GM12872 (cell line): ENCODE measurements around the gene MRPL28.

Experiments
- TF ChIP-seq, protein P1 (sequence below): IDR thresholded peaks from 3 replicates; pipeline ENCODE4 v1.5.1; 2011; ENCODE audit warnings: low read depth, mild to moderate bottlenecking, low read length, moderate library complexity; ENCODE audit not compliant: insufficient read depth

Gene MRPL28

DNA sequence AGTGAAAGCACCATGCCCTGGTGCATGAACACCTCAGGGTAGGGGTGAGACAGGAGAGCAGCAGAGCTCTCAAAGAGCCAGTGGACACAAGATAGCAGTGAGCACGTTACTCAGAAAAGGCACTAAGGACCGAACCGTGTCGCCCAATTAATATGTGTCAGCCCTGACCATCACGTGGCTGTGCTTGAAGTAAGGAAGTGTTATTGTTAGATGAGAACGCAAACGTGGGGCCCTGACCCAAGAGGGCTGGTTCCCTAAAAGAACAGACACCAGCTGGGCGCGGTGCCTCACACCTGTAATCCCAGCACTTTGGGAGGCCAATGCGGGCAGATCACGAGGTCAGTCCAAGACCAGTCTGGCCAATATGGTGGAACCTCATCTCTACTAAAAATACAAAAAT lies 34.1 kb downstream of the MRPL28 start:
- TF ChIP-seq, protein P1, sequence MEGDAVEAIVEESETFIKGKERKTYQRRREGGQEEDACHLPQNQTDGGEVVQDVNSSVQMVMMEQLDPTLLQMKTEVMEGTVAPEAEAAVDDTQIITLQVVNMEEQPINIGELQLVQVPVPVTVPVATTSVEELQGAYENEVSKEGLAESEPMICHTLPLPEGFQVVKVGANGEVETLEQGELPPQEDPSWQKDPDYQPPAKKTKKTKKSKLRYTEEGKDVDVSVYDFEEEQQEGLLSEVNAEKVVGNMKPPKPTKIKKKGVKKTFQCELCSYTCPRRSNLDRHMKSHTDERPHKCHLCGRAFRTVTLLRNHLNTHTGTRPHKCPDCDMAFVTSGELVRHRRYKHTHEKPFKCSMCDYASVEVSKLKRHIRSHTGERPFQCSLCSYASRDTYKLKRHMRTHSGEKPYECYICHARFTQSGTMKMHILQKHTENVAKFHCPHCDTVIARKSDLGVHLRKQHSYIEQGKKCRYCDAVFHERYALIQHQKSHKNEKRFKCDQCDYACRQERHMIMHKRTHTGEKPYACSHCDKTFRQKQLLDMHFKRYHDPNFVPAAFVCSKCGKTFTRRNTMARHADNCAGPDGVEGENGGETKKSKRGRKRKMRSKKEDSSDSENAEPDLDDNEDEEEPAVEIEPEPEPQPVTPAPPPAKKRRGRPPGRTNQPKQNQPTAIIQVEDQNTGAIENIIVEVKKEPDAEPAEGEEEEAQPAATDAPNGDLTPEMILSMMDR, result no peak

DNA sequence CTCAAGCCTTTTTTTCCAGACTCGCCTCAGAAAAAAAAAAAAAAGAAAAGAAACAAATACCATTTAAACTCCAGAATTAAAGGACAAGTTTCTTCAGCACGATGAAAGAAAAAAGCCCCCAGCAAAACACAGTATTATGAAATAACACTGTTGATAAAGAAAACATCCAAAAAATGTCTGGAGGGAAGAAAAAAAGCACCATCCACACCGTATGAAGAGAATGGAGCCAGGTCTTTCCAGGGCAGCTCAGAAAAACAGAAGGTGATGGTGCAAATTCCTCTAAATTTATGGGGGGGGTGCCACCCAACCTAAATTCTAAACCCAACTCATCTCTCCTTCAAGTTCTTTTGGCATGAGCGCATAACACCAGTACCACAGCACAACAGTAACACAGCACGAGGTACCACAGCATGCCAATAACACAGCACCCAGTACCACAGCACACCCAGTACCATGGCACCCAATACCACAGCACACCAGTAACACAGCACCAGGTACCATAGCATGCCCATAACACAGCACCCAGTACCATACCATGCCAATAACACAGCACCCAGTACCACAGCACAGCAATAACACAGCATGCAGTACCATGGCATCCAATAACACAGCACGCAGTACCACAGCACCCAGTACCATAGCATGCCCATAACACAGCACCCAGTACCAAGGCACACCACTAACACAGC lies 36.8 kb downstream of the MRPL28 start:
- TF ChIP-seq, protein P1, result no peak

DNA sequence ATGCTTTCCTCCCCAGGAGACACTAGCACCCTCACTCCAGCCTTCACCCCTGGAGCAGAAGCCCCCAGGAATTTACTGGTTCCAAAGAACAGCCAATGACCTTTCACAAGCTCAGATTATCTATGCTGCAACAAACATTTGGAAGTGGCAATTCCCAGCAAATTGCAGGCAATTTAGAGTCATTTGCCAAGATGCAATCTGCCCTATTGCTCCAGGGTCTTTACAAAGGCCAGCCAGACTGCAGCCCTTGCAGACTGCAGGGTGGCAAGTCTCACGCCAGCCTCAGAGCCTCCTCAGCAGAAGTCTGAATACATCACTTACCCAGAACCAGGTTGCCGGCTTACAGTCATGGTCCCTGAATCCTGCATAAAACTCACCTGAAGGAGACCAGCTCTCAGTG lies 39.6 kb downstream of the MRPL28 start:
- TF ChIP-seq, protein P1, result no peak

DNA sequence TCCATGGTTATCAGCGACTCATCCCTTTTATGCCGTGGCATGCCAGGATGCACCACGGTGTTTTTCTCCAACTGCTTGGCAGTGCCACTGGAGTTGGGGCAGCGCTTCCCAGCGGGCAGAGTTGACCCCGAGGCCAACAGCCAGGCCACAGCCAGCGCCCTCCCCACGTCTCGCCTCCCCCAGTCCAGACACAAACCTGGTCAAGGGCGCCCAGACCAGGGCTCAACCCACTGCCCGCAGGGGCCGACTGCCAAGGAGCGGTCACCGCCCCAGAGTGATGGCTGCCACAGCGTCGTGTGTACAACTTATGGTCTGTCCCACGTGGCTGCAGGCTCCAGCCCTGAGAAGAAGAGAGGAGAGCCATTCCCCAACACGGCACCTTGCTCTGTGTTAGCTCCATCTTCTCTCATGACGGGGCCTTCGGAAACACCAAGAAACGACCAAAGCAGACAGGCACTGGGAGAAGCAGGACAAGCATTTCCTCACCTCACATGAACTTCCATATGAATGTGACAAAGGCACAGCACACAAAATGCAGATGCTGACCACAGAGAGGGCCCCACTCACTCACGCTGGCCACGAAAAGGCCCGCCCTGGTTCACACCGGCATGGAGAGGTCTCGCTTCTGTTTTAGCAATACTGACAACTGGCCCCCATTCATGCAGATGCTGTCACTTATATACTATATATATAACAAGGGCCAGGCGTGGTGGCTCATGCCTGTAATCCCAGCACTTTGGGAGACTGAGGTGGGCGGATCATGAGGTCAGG lies 44.8 kb downstream of the MRPL28 start:
- TF ChIP-seq, protein P1, result no peak

DNA sequence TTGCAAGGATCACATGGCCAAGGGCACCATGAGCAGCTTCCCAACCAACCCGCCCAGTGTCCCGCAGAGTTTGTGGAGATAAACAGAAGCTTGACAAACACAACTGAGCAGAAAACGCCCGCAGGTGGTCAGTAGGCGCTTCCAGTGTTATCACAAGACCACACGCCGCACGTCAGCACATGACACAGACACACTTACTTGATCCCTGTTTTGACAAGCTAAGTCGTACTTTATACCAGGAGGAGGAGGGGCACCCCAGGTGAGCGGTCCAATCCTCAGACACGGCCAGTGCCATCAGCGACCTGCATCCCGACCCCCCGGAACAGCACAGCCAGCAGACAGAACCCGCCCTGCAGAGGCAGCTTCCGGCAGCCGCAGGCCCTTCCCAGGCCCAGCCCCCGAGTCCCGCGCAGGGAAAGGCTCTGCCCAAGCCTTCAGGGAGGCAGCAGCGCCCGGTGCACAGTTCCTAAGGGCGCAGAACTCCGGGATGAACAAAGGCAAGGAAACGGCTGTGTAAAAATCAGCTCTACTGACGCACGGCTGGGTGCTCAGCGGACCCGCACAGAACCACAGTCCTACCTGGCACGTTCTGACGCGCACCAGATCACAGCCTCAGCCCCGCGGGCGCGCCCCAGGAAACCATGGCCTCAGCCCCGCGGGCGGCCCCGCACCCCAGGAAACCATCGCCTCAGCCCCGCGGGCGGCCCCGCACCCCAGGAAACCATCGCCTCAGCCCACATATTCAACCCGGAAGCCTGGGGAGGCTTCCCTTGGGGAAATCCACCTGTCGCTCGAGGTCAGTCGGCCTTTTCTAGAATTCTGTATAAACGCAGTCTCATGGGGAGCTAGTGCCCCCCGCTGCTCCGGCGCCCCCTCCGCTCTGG lies 45.6 kb downstream of the MRPL28 start:
- TF ChIP-seq, protein P1, result no peak

DNA sequence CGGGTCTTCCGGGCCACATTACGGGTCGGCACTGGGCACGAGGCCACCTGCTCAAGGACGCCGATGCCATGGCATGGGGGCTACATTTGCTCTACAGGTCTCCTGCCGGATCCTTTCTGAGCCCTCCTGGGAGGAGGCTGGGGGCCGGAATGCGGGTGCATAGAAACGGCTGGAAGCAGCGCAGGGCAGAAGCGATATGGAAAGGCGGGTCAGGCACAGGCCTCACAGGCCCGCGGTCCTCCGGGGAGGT lies 46.2 kb downstream of the MRPL28 start:
- TF ChIP-seq, protein P1, result no peak

DNA sequence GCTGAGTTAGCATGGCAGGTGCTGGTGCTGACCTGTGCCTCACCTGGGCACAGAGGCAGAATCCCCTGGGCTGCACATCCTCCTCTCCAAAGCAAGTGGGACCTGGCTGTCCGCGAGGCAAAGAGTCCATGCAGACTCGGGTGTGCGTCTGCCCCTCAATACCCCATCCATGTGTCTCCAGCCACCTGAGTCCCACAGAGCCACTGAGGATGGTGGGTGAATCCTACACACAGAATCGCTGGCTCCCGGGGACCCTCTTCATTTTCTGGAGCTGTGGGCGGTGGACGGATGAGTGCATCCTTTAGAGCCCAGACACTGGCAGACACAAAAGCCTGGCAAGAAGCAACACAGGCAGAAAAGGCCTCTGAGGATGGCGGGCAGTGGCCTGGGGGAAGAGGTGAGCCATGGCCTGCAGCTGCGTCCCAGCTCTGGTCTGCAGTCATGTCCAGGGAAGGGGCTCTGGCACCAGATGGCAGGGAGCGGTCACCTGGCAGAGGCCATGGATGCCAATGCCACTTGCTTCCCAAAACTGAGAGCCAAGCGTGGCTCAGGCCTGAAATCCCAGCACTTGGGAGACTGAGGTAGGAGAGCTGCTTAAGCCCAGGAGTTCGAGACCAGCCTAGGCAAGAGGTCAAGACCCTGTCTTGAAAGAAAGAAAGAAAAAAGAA lies 47.7 kb downstream of the MRPL28 start:
- TF ChIP-seq, protein P1, result no peak
